Astrocyte (in vitro differentiated cells and primary cell): Measurements from ENCODE around the gene GLT8D1.

Source experiments
- EZH2 ChIP-seq: IDR thresholded peaks from 2 replicates; pipeline ENCODE4 v1.6.1; 2012; ENCODE audit warnings: mild to moderate bottlenecking, low read length, inconsistent platforms; ENCODE audit not compliant: insufficient read depth
- TF ChIP-seq, protein P1 (sequence below): IDR thresholded peaks from 2 replicates; pipeline ENCODE4 v1.5.1; 2011; ENCODE audit warnings: low read depth, mild to moderate bottlenecking, inconsistent platforms, low read length, moderate library complexity; ENCODE audit not compliant: insufficient read depth

GRCh38 chr3:52714335-52715302 lies 9.0 kb upstream of the GLT8D1 start:
- TF ChIP-seq, protein P1, sequence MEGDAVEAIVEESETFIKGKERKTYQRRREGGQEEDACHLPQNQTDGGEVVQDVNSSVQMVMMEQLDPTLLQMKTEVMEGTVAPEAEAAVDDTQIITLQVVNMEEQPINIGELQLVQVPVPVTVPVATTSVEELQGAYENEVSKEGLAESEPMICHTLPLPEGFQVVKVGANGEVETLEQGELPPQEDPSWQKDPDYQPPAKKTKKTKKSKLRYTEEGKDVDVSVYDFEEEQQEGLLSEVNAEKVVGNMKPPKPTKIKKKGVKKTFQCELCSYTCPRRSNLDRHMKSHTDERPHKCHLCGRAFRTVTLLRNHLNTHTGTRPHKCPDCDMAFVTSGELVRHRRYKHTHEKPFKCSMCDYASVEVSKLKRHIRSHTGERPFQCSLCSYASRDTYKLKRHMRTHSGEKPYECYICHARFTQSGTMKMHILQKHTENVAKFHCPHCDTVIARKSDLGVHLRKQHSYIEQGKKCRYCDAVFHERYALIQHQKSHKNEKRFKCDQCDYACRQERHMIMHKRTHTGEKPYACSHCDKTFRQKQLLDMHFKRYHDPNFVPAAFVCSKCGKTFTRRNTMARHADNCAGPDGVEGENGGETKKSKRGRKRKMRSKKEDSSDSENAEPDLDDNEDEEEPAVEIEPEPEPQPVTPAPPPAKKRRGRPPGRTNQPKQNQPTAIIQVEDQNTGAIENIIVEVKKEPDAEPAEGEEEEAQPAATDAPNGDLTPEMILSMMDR: no peak
- no peak for TF ChIP-seq EZH2
